ENCODE data around the gene KCNAB1. TPM values are rescaled to one million over a fixed set of nuclear protein-coding genes. Genes with fewer than 3 reads are reported as not detected.
A peak's percentile ranks its signal among the peaks of the same experiment; 100 is the strongest.

Gene KCNAB1
- polyA plus RNA-seq, 1 donor from 2014 or later: 0.26 TPM

DNA sequence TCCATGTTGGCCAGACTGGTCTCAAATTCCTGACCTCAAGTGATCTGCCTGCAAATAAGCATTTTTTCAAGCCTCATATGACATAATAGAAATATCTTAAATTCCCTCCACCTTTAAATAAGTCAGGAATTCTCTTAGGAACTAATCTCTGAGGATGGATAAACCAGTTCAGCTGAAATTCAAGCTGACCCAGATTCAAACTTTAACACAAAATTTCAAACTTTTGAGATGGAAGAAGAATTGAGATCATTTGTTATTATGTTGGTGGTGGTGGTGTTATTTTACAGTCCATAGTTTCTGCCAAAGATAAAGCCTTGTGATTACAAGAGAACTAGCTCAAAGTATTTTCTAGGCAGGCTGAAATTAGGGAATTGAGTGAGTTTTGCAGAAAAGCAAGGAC lies 349.1 kb downstream of the KCNAB1 start:
- H3K4me1 Mint-ChIP-seq: no peaks in the 10 kb centered on the region
- no peaks in the 10 kb centered on the region for H3K36me3 Mint-ChIP-seq
- peaks cover 16% of the 10 kb centered on the region for H3K27me3 Mint-ChIP-seq
- H3K4me3 Mint-ChIP-seq: no peak overlapping the region
- H3K27ac Mint-ChIP-seq: no peak overlapping the region
- peaks cover 0 to 2% (median 0%) of the 10 kb centered on the region in 3 donors for H3K9me3 Mint-ChIP-seq

- no peaks in the 10 kb centered on the region for H3K36me3 Mint-ChIP-seq
- H3K27ac Mint-ChIP-seq: no peak overlapping the region
- no peaks in the 10 kb centered on the region for H3K4me1 Mint-ChIP-seq
- no peaks in the 10 kb centered on the region for H3K9me3 Mint-ChIP-seq
- H3K4me3 Mint-ChIP-seq: no peak overlapping the region
- peaks cover 16% of the 10 kb centered on the region for H3K27me3 Mint-ChIP-seq
Measured at GRCh38 chr3:156471431-156471830, 351.1 kb downstream of the KCNAB1 start.

DNA sequence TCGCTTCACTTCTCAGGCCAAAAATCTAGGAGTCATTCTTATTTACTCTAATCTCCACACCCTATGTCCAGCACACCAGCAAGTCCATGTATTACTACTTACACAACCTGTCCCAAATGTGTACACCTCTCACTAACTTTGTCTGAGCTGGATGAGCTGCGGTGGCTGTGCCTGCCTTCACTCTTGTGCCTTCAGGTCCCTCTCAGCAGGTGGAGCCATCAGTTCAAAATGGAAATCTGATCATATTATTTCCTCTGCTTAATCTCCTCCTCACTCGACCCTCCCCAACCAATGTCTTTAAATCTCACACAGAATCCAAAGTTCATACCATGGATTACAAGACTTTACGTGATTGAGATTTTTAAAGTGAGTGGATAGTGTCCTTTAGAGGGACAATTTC lies 351.8 kb downstream of the KCNAB1 start:
- H3K27me3 Mint-ChIP-seq: peaks cover 16% of the 10 kb centered on the region

DNA sequence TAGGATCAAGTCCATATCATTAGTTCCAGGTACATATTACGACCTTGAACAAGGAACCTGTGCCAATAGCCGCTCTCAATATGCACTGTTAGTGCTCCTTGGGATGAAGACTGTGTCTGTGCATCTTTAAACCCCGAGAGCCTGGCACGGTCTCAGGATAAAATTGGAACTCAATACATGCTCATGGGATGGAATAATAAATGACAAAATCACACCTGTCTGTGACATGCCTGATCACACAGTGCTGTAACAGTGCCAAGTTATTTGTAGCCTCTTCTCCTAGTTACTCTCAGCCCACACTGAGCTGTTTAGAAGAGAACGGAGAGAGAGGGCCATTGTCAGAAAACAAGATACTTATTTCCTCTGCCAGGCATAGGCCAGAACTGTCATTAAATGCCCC lies 352.3 kb downstream of the KCNAB1 start:
- Mint-ChIP-seq H3K4me3 (no peak overlapping the region), H3K27me3 (peaks cover 18% of the 10 kb centered on the region), H3K4me1 (no peaks in the 10 kb centered on the region), H3K27ac (no peak overlapping the region), H3K36me3 (no peaks in the 10 kb centered on the region), H3K9me3 (no peaks in the 10 kb centered on the region)

More for the DNA sequence above, 351.8 kb downstream of the KCNAB1 start:
- Mint-ChIP-seq H3K36me3 (no peaks in the 10 kb centered on the region), H3K9me3 (no peaks in the 10 kb centered on the region), H3K27ac (no peak overlapping the region), H3K4me3 (no peak overlapping the region), H3K4me1 (no peaks in the 10 kb centered on the region)

DNA sequence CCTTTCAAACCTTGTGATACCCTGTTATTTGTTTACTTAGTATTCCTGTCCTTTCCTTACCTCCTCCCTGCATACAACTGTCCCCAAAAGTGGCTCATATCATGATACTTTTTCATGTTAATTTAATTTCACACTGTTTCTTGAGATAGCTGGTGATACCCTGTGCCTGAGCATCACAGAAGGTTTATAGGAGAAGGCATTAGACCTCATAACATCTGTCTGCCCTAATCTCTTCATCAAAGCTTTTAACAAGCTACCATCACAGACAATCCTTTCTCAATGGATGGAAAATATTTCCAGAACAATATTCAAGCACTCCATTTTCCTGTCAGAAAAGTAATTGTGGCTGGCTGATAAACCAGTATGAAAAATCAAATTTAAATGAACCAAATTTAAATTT lies 353.0 kb downstream of the KCNAB1 start:
- H3K27ac Mint-ChIP-seq: no peak overlapping the region
- no peaks in the 10 kb centered on the region for H3K36me3 Mint-ChIP-seq
- no peak overlapping the region for H3K4me3 Mint-ChIP-seq
- peaks cover 16% of the 10 kb centered on the region for H3K27me3 Mint-ChIP-seq
- H3K9me3 Mint-ChIP-seq: no peaks in the 10 kb centered on the region
- no peaks in the 10 kb centered on the region for H3K4me1 Mint-ChIP-seq

- Mint-ChIP-seq H3K4me3 (no peak overlapping the region), H3K27me3 (peaks cover 12% of the 10 kb centered on the region), H3K9me3 (no peaks in the 10 kb centered on the region), H3K4me1 (no peaks in the 10 kb centered on the region), H3K36me3 (no peaks in the 10 kb centered on the region), H3K27ac (no peak overlapping the region)
Measured at GRCh38 chr3:156474560-156475389, 354.4 kb downstream of the KCNAB1 start.

DNA sequence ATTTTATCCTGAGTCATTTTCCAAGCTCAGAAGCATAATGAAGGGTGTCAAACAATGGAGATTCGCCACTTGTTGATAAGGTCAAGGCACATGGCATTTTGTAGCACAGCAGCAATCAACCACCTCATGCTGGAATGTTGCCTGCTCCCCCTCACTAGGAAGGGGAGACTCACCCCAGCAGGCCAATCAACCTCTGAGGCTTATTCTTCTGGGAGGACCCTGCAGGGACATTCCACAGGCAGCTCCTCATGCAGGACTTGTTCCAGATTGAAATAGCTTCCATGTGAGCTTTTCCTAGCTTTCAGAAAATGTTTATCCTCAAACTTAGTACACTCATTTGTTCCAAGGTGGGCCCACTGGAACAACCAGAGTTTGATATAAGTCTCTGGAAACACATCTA lies 356.9 kb downstream of the KCNAB1 start:
- Mint-ChIP-seq H3K4me3 (no peak overlapping the region), H3K4me1 (no peaks in the 10 kb centered on the region), H3K27me3 (peaks cover 8% of the 10 kb centered on the region), H3K36me3 (no peaks in the 10 kb centered on the region), H3K27ac (no peak overlapping the region), H3K9me3 (no peaks in the 10 kb centered on the region)

- H3K4me1 Mint-ChIP-seq: peaks cover 8 to 13% (median 8%) of the 10 kb centered on the region in 3 donors
Measured at GRCh38 chr3:156478891-156479290, 358.5 kb downstream of the KCNAB1 start.

DNA sequence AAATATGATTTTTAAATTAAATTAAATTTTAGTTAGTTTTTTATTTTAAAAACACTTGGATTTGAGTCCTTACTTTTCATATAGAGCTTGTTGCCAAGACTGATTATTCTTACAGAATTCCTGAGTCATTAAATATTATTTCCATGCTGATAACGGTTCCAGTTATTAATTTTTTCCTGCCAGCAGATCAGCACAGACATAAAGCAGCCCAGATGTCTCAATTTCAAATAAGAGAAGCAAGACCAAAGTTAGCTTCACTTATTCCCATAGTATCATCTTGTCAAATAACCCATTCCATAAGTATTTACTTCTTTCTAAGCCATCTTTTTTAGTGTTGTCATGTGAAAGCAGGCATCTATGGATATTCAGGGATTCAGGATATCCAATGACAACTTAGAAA lies 359.2 kb downstream of the KCNAB1 start:
- Mint-ChIP-seq H3K4me3 (no peak overlapping the region), H3K27me3 (peaks cover 8% of the 10 kb centered on the region), H3K9me3 (no peaks in the 10 kb centered on the region), H3K27ac (no peak overlapping the region), H3K4me1 (peaks cover 15 to 20% (median 16%) of the 10 kb centered on the region in 3 donors), H3K36me3 (no peaks in the 10 kb centered on the region)

More at GRCh38 chr3:156478891-156479290, 358.5 kb downstream of the KCNAB1 start:
- Mint-ChIP-seq H3K4me3 (no peak overlapping the region), H3K27ac (no peak overlapping the region), H3K36me3 (no peaks in the 10 kb centered on the region), H3K9me3 (no peaks in the 10 kb centered on the region), H3K27me3 (peaks cover 8% of the 10 kb centered on the region)

DNA sequence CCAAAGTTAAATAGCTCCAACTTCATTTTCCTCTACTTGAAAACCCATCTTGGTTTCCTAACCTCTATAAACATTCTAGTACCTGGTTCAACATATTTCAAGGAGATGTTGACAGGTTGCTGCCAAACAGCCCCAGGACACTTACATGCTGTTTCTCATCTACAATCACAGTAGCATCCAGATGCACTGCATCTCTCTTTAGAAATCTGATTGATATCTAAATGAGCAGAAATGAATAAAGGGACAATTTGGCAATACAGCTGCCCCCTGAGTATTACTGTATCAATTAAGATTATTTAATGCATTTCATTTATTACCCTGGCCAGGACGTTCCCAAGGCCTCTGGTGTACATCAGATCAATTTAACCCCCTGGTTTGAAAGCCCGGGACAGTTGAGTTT lies 360.6 kb downstream of the KCNAB1 start:
- H3K36me3 Mint-ChIP-seq: no peaks in the 10 kb centered on the region
- peaks cover 23 to 27% (median 23%) of the 10 kb centered on the region in 3 donors for H3K4me1 Mint-ChIP-seq
- H3K9me3 Mint-ChIP-seq: no peaks in the 10 kb centered on the region
- H3K4me3 Mint-ChIP-seq: no peak overlapping the region
- peaks cover 3% of the 10 kb centered on the region for H3K27me3 Mint-ChIP-seq
- H3K27ac Mint-ChIP-seq: no peak overlapping the region

GRCh38 chr3:156483002-156483401 lies 362.6 kb downstream of the KCNAB1 start:
- H3K36me3 Mint-ChIP-seq: peaks cover 2% of the 10 kb centered on the region
- no peaks in the 10 kb centered on the region for H3K27me3 Mint-ChIP-seq
- H3K9me3 Mint-ChIP-seq: no peaks in the 10 kb centered on the region
- peak overlapping the region in 1 of 4 donors; percentile 26 for H3K4me3 Mint-ChIP-seq
- peaks cover 23 to 27% (median 23%) of the 10 kb centered on the region in 3 donors for H3K4me1 Mint-ChIP-seq
- H3K27ac Mint-ChIP-seq: peak overlapping the region in 2 of 3 donors; percentile 3 to 67

DNA sequence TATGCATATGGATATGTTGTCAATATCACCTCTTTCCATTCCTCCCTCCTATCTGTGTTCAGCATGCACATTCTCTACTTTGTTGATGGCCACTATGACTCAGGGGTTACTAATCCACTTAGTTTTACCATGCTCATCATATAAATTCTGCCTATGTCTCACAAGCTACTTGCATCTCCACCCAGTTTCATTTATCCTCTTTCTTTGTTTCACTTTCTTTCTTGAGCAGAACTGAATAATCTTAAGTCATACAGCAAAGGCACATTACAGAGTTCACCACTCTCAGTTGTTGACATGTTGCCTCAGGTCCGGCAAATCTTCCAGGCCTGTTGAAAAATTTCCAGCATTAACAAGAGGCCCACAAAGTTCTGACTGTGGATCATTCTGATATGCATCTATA lies 363.0 kb downstream of the KCNAB1 start:
- Mint-ChIP-seq H3K36me3 (peaks cover 2% of the 10 kb centered on the region), H3K27ac (peak overlapping the region; percentile 15 to 96 (median 67)), H3K4me1 (peaks cover 23 to 27% (median 23%) of the 10 kb centered on the region in 3 donors), H3K9me3 (no peaks in the 10 kb centered on the region), H3K27me3 (no peaks in the 10 kb centered on the region), H3K4me3 (peak overlapping the region; percentile 26 to 81 (median 72))

- Mint-ChIP-seq H3K4me3 (peak overlapping the region; percentile 26 to 81 (median 72)), H3K4me1 (peaks cover 23 to 27% (median 23%) of the 10 kb centered on the region in 3 donors), H3K36me3 (peaks cover 2% of the 10 kb centered on the region), H3K27ac (peak overlapping the region; percentile 15 to 96 (median 67)), H3K9me3 (no peaks in the 10 kb centered on the region), H3K27me3 (no peaks in the 10 kb centered on the region)
Measured at GRCh38 chr3:156483961-156484787, 363.8 kb downstream of the KCNAB1 start.

- Mint-ChIP-seq H3K27me3 (peaks cover 2% of the 10 kb centered on the region), H3K36me3 (peaks cover 2% of the 10 kb centered on the region), H3K4me3 (no peak overlapping the region), H3K4me1 (peaks cover 14 to 17% (median 15%) of the 10 kb centered on the region in 3 donors), H3K9me3 (no peaks in the 10 kb centered on the region), H3K27ac (no peak overlapping the region)
Measured at GRCh38 chr3:156488767-156489166, 368.4 kb downstream of the KCNAB1 start.

DNA sequence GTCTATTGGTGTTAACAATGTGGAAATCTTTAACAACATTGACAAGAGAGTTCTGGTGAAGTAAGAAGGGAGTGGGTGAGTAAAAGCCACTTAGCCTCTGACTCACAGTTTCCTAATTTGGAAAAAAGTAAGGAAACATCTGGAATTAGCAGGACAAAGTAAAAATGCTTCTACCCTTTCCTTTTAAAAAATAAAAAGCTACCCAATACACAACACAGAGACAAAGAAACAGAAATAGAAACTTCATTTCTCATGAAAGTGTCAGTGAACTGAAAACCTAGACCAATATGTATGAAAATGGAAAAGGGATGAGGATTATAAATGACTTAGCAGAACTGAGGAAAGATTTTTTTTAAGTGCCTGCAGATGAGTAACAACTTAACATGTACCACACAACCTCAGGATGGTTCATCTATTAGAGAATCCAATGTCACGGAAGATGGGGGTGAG lies 369.1 kb downstream of the KCNAB1 start:
- peaks cover 8 to 9% (median 8%) of the 10 kb centered on the region in 3 donors for H3K4me1 Mint-ChIP-seq
- H3K27ac Mint-ChIP-seq: no peak overlapping the region
- H3K4me3 Mint-ChIP-seq: no peak overlapping the region
- H3K27me3 Mint-ChIP-seq: peaks cover 5% of the 10 kb centered on the region
- peaks cover 2% of the 10 kb centered on the region for H3K36me3 Mint-ChIP-seq
- H3K9me3 Mint-ChIP-seq: no peaks in the 10 kb centered on the region

Measured in IgD-negative memory B cell (primary cell).